ENCODE results near the gene KCNMB1. TPM values are rescaled to one million over a fixed set of nuclear protein-coding genes. Genes with fewer than 3 reads are reported as not detected.

The KCNMB1 gene
- total RNA-seq, 1 donor from 2014 or later = 1.1 TPM

GRCh38 chr5:170393235-170393634 lies 4.1 kb upstream of the KCNMB1 start:
- no peaks in the 10 kb centered on the region for H3K9me3 Mint-ChIP-seq (ENCODE audit: unreplicated experiment)
- no peak for TF ChIP-seq CTCF (IDR thresholded peaks at IDR 0.05; ENCODE audit: unreplicated experiment)
- no peak for DNase-seq (ENCODE audit: low spot score)
- H3K4me3 Mint-ChIP-seq (ENCODE audit: unreplicated experiment) = no peak overlapping the region
- H3K4me1 Mint-ChIP-seq (ENCODE audit: unreplicated experiment) = peaks cover 35% of the 10 kb centered on the region
- no peak overlapping the region for H3K27ac Mint-ChIP-seq (ENCODE audit: unreplicated experiment)
- H3K36me3 Mint-ChIP-seq (ENCODE audit: low read depth, unreplicated experiment) = no peaks in the 10 kb centered on the region
- H3K27me3 Mint-ChIP-seq (ENCODE audit: unreplicated experiment) = peaks cover 2% of the 10 kb centered on the region

GRCh38 chr5:170390472-170390871 lies 1.3 kb upstream of the KCNMB1 start:
- Mint-ChIP-seq H3K4me3 (ENCODE audit: unreplicated experiment) (no peak overlapping the region), H3K9me3 (ENCODE audit: unreplicated experiment) (no peaks in the 10 kb centered on the region), H3K27me3 (ENCODE audit: unreplicated experiment) (peaks cover 1% of the 10 kb centered on the region), H3K4me1 (ENCODE audit: unreplicated experiment) (peaks cover 36% of the 10 kb centered on the region), H3K27ac (ENCODE audit: unreplicated experiment) (no peak overlapping the region), H3K36me3 (ENCODE audit: low read depth, unreplicated experiment) (no peaks in the 10 kb centered on the region)
- no peak for DNase-seq (ENCODE audit: low spot score)
- no peak for TF ChIP-seq CTCF (IDR thresholded peaks at IDR 0.05; ENCODE audit: unreplicated experiment)

GRCh38 chr5:170389550-170389892 lies 354 bp upstream of the KCNMB1 start:
- H3K27me3 Mint-ChIP-seq (ENCODE audit: unreplicated experiment) = peaks cover 6% of the 10 kb centered on the region
- DNase-seq (ENCODE audit: low spot score) = no peak
- H3K9me3 Mint-ChIP-seq (ENCODE audit: unreplicated experiment) = no peaks in the 10 kb centered on the region
- H3K4me1 Mint-ChIP-seq (ENCODE audit: unreplicated experiment) = peaks cover 33% of the 10 kb centered on the region
- no peak for TF ChIP-seq CTCF (IDR thresholded peaks at IDR 0.05; ENCODE audit: unreplicated experiment)
- no peak overlapping the region for H3K4me3 Mint-ChIP-seq (ENCODE audit: unreplicated experiment)
- H3K36me3 Mint-ChIP-seq (ENCODE audit: low read depth, unreplicated experiment) = no peaks in the 10 kb centered on the region
- no peak overlapping the region for H3K27ac Mint-ChIP-seq (ENCODE audit: unreplicated experiment)

GRCh38 chr5:170387775-170388639 lies 1.2 kb downstream of the KCNMB1 start:
- Mint-ChIP-seq H3K4me1 (ENCODE audit: unreplicated experiment) (peaks cover 21% of the 10 kb centered on the region), H3K36me3 (ENCODE audit: low read depth, unreplicated experiment) (no peaks in the 10 kb centered on the region), H3K27ac (ENCODE audit: unreplicated experiment) (no peak overlapping the region), H3K4me3 (ENCODE audit: unreplicated experiment) (no peak overlapping the region), H3K9me3 (ENCODE audit: unreplicated experiment) (no peaks in the 10 kb centered on the region), H3K27me3 (ENCODE audit: unreplicated experiment) (peaks cover 7% of the 10 kb centered on the region)
- no peak for TF ChIP-seq CTCF (IDR thresholded peaks at IDR 0.05; ENCODE audit: unreplicated experiment)
- no peak for DNase-seq (ENCODE audit: low spot score)

GRCh38 chr5:170386743-170387395 lies 2.3 kb downstream of the KCNMB1 start:
- no peak for DNase-seq (ENCODE audit: low spot score)
- Mint-ChIP-seq H3K4me1 (ENCODE audit: unreplicated experiment) (peaks cover 20% of the 10 kb centered on the region), H3K4me3 (ENCODE audit: unreplicated experiment) (no peak overlapping the region), H3K36me3 (ENCODE audit: low read depth, unreplicated experiment) (no peaks in the 10 kb centered on the region), H3K9me3 (ENCODE audit: unreplicated experiment) (no peaks in the 10 kb centered on the region), H3K27ac (ENCODE audit: unreplicated experiment) (no peak overlapping the region), H3K27me3 (ENCODE audit: unreplicated experiment) (peaks cover 7% of the 10 kb centered on the region)
- no peak for TF ChIP-seq CTCF (IDR thresholded peaks at IDR 0.05; ENCODE audit: unreplicated experiment)

Data from endothelial cell (in vitro differentiated cells).